ENCODE measurements around the gene COG2. TPM values are rescaled to one million over a fixed set of nuclear protein-coding genes. Genes with fewer than 3 reads are reported as not detected.

Gene COG2
- total and polyA plus RNA-seq, 2 of the 13 experiments (the other 11 are each of a cell fraction or from before 2014, with no cell fraction given): 16.8 to 36.3 TPM

DNA sequence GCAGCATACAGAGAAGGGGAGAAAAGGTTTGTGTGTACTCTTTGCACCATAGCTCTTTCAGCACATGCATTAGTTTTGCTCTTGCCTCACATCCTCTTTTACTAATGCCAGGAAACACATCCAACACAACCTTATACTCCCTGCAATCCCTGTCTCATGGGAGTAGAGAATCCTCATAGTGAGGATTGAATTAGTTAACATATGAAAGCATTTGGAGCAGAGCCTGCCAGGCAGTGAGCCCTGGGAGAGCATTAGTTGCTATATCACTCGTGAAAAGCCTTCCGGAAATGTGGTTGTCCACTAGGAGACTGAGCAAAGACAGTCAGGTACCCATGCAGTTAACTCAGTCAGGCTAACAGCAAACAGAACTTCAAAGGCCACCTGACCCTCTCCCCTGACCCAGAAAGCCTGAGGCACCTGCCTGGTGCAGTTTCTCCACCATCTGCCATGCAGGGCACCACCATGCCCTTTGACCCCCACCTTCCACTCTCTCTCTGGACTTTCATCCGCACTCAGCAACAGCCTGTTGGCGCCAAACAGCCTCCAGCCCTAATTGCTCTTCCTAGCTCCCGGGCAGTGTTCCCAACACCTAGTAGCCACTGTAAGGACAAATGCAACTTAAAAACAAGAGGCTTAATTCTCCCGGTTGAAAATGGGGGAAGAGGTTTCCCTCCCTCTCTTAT is 86.6 kb downstream of the COG2 start (continued):
- TF ChIP-seq, protein P1, sequence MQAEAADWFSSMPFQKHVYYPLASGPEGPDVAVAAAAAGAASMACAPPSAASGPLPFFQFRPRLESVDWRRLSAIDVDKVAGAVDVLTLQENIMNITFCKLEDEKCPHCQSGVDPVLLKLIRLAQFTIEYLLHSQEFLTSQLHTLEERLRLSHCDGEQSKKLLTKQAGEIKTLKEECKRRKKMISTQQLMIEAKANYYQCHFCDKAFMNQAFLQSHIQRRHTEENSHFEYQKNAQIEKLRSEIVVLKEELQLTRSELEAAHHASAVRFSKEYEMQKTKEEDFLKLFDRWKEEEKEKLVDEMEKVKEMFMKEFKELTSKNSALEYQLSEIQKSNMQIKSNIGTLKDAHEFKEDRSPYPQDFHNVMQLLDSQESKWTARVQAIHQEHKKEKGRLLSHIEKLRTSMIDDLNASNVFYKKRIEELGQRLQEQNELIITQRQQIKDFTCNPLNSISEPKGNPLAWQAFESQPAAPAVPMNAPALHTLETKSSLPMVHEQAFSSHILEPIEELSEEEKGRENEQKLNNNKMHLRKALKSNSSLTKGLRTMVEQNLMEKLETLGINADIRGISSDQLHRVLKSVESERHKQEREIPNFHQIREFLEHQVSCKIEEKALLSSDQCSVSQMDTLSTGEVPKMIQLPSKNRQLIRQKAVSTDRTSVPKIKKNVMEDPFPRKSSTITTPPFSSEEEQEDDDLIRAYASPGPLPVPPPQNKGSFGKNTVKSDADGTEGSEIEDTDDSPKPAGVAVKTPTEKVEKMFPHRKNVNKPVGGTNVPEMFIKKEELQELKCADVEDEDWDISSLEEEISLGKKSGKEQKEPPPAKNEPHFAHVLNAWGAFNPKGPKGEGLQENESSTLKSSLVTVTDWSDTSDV (CRISPR knock-in tag; IDR thresholded peaks at IDR 0.05): no peak
- TF ChIP-seq SUZ12 (IDR thresholded peaks at IDR 0.05; ENCODE audit: low read depth, low read length) (no peak), YY1 (IDR thresholded peaks at IDR 0.05; ENCODE audit: insufficient read depth, insufficient replicate concordance, low read depth, low read length) (peak; percentile 65), MIXL1 (CRISPR knock-in tag; IDR thresholded peaks at IDR 0.05) (peak; percentile 90), REXO4 (CRISPR knock-in tag; IDR thresholded peaks at IDR 0.05; ENCODE audit: borderline replicate concordance) (no peak), ASH2L (IDR thresholded peaks at IDR 0.05; ENCODE audit: insufficient read length, low read depth, low read length) (peak; percentile 91), SIX1 (CRISPR knock-in tag; IDR thresholded peaks at IDR 0.05; ENCODE audit: borderline replicate concordance) (peak; percentile 73), NFYC (CRISPR knock-in tag; IDR thresholded peaks at IDR 0.05) (0 out of 2 replicates have a peak, but pooled peaks have one; percentile 19), ZNF124 (CRISPR knock-in tag; IDR thresholded peaks at IDR 0.05) (peak; percentile 84; the same call in 1 of the 2 replicates), ZBTB1 (CRISPR knock-in tag; IDR thresholded peaks at IDR 0.05; ENCODE audit: borderline replicate concordance) (no peak), MEIS1 (CRISPR knock-in tag; IDR thresholded peaks at IDR 0.05; ENCODE audit: borderline replicate concordance) (peak; percentile 86; the same call in 1 of the 2 replicates), ZNF766 (CRISPR knock-in tag; IDR thresholded peaks at IDR 0.05; ENCODE audit: borderline replicate concordance) (no peak), ZSCAN21 (CRISPR knock-in tag; IDR thresholded peaks at IDR 0.05; ENCODE audit: borderline replicate concordance) (peak; percentile 99), MEIS2 (CRISPR knock-in tag; IDR thresholded peaks at IDR 0.05) (peak; percentile 90), KLF6 (CRISPR knock-in tag; IDR thresholded peaks at IDR 0.05) (no peak), ZNF652 (CRISPR knock-in tag; IDR thresholded peaks at IDR 0.05; ENCODE audit: borderline replicate concordance, low read depth) (peak; percentile 88)
- TF ChIP-seq, protein P2, sequence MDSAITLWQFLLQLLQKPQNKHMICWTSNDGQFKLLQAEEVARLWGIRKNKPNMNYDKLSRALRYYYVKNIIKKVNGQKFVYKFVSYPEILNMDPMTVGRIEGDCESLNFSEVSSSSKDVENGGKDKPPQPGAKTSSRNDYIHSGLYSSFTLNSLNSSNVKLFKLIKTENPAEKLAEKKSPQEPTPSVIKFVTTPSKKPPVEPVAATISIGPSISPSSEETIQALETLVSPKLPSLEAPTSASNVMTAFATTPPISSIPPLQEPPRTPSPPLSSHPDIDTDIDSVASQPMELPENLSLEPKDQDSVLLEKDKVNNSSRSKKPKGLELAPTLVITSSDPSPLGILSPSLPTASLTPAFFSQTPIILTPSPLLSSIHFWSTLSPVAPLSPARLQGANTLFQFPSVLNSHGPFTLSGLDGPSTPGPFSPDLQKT (CRISPR knock-in tag; IDR thresholded peaks at IDR 0.05; ENCODE audit: borderline replicate concordance): no peak
- TF ChIP-seq, protein P3, sequence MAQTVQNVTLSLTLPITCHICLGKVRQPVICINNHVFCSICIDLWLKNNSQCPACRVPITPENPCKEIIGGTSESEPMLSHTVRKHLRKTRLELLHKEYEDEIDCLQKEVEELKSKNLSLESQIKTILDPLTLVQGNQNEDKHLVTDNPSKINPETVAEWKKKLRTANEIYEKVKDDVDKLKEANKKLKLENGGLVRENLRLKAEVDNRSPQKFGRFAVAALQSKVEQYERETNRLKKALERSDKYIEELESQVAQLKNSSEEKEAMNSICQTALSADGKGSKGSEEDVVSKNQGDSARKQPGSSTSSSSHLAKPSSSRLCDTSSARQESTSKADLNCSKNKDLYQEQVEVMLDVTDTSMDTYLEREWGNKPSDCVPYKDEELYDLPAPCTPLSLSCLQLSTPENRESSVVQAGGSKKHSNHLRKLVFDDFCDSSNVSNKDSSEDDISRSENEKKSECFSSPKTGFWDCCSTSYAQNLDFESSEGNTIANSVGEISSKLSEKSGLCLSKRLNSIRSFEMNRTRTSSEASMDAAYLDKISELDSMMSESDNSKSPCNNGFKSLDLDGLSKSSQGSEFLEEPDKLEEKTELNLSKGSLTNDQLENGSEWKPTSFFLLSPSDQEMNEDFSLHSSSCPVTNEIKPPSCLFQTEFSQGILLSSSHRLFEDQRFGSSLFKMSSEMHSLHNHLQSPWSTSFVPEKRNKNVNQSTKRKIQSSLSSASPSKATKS (CRISPR knock-in tag; IDR thresholded peaks at IDR 0.05): no peak
- TF ChIP-seq, protein P4, sequence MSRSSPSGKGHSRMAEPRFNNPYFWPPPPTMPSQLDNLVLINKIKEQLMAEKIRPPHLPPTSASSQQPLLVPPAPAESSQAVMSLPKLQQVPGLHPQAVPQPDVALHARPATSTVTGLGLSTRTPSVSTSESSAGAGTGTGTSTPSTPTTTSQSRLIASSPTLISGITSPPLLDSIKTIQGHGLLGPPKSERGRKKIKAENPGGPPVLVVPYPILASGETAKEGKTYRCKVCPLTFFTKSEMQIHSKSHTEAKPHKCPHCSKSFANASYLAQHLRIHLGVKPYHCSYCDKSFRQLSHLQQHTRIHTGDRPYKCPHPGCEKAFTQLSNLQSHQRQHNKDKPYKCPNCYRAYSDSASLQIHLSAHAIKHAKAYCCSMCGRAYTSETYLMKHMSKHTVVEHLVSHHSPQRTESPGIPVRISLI (CRISPR knock-in tag; IDR thresholded peaks at IDR 0.05; ENCODE audit: borderline replicate concordance): peak; percentile 58; the same call in 1 of the 2 replicates
- TF ChIP-seq, protein P5, sequence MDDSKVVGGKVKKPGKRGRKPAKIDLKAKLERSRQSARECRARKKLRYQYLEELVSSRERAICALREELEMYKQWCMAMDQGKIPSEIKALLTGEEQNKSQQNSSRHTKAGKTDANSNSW (CRISPR knock-in tag; IDR thresholded peaks at IDR 0.05; ENCODE audit: borderline replicate concordance): no peak
